HepG2 (cell line): ENCODE measurements around the gene NUDT14. TPM values are rescaled to one million over a fixed set of nuclear protein-coding genes. Genes with fewer than 3 reads are reported as not detected.

Experiments
- ATAC-seq: fragments of 200-7000 bp; cut with Tn5 transposase; 3 replicates; pipeline ENCODE4 v1.9.1; 2020; ENCODE audit warnings: mild to moderate bottlenecking, moderate library complexity
- BruUV-seq: library from RNA; stranded (reverse); fragments of 400-500 nt; replicated peaks from 2 replicates; lab custom pipeline; 2021; lab: Mats Ljungman, UMichigan
- CTCF ChIA-PET: fragments of 300-600 bp; formaldehyde crosslinking; extraction: SDS; loops from one replicate; lab custom pipeline; 2021; ENCODE audit warnings: low total read pairs, inconsistent platforms, low intra/inter-chr PET ratio; lab: Yijun Ruan, JAX
- POLR2A ChIA-PET: fragments of 350-600 bp; sonication (Branson Sonifier 250); formaldehyde crosslinking; loops from one replicate; lab custom pipeline; 2020; ENCODE audit warnings: antibody characterized with exemption, inconsistent platforms; lab: Yijun Ruan, JAX
- DNase-seq: peaks from one replicate; pipeline ENCODE4 v3.0.0-alpha.2; 2015; ENCODE audit warnings: low spot score
- FAIRE-seq: peaks from 3 replicates; lab custom pipeline; 2011; peaks lifted over from hg19 to GRCh38; lab: Jason Lieb, UNC
- H2AFZ ChIP-seq: one replicate; pipeline ENCODE4 v1.6.1; 2011; ENCODE audit warnings: low read length, inconsistent platforms
- H3K27ac ChIP-seq: fragments of 300-600 bp; 3 replicates; pipeline ENCODE4 v1.8.0; 2011; ENCODE audit warnings: mixed run types, mild to moderate bottlenecking, mixed read lengths, low read length, inconsistent platforms; ENCODE audit not compliant: insufficient read depth; ENCODE audit errors: extremely low read length
- H3K27me3 ChIP-seq, 2 experiments: fragments of 200-600 bp in 1 of 2; 2 replicates in 1 of 2; 3 replicates in 1 of 2; pipeline versions ENCODE4 v1.6.0 to v1.8.0; 2011; ENCODE audit warnings: low read length in 2 of 2, mild to moderate bottlenecking in 2 of 2, moderate library complexity in 2 of 2, inconsistent platforms in 1 of 2; ENCODE audit not compliant: insufficient read depth in 2 of 2, control insufficient read depth in 1 of 2
- H3K36me3 ChIP-seq, 2 experiments: fragments of 200-600 bp in 1 of 2; replicated peaks in 1 of 2; 2 replicates in 1 of 2; 3 replicates in 1 of 2; pipeline versions ENCODE4 v1.5.1 to v1.8.0; 2011; ENCODE audit warnings: low read length in 2 of 2, inconsistent platforms in 1 of 2; ENCODE audit not compliant: insufficient read depth in 2 of 2, control insufficient read depth in 1 of 2
- H3K4me1 ChIP-seq: 2 replicates; pipeline ENCODE4 v1.5.1; 2012; ENCODE audit warnings: low read length, inconsistent platforms; ENCODE audit not compliant: insufficient read depth
- H3K4me2 ChIP-seq: 2 replicates; pipeline ENCODE4 v1.6.0; 2011; ENCODE audit warnings: low read depth, low read length, inconsistent platforms
- H3K4me3 ChIP-seq, 3 experiments: fragments of 200-600 bp in 1 of 3; sonication (generic), shearing (Covaris generic) in 1 of 3; replicated peaks in 1 of 3; 2 replicates each; pipeline ENCODE4 v1.5.1; 2011 to 2016; ENCODE audit warnings: low read length in 3 of 3, inconsistent platforms in 2 of 3, low read depth in 2 of 3, mild to moderate bottlenecking in 2 of 3, control low read depth in 1 of 3, mixed read lengths in 1 of 3; ENCODE audit not compliant: insufficient read depth in 1 of 3
- H3K79me2 ChIP-seq: one replicate; pipeline ENCODE4 v1.6.1; 2011; ENCODE audit warnings: low read length, inconsistent platforms; ENCODE audit not compliant: insufficient read depth
- H3K9ac ChIP-seq: 2 replicates; pipeline ENCODE4 v1.6.0; 2011; ENCODE audit warnings: mild to moderate bottlenecking, low read depth, low read length, inconsistent platforms; ENCODE audit not compliant: insufficient read depth
- H3K9me3 ChIP-seq: 2 replicates; pipeline ENCODE4 v1.5.1; 2012; ENCODE audit warnings: mild to moderate bottlenecking, low read length
- H4K20me1 ChIP-seq: 2 replicates; pipeline ENCODE4 v1.6.0; 2011; ENCODE audit warnings: inconsistent platforms, mild to moderate bottlenecking, low read length, moderate library complexity; ENCODE audit not compliant: insufficient read depth
- CREB3 ChIP-seq: sonication (generic); formaldehyde crosslinking; IDR thresholded peaks from 2 replicates; pipeline ENCODE4 v1.5.0; 2020; ENCODE audit warnings: missing genetic modification reagents
- HNRNPH1 ChIP-seq: fragments of 200-400 bp; formaldehyde crosslinking; optimal IDR thresholded peaks from 2 replicates; pipeline ENCODE3; 2017; ENCODE audit warnings: mild to moderate bottlenecking, low read depth, low read length
- HOXA5 ChIP-seq: sonication (generic); formaldehyde crosslinking; IDR thresholded peaks from 2 replicates; pipeline ENCODE4 v1.4.0; 2020; ENCODE audit warnings: missing genetic modification reagents
- RBAK ChIP-seq: sonication (generic); formaldehyde crosslinking; IDR thresholded peaks from 2 replicates; pipeline ENCODE4 v1.5.1; 2020; ENCODE audit warnings: mild to moderate bottlenecking, missing genetic modification reagents
- RFX3 ChIP-seq: IDR thresholded peaks from 2 replicates; pipeline ENCODE4 v1.6.1; 2016; ENCODE audit warnings: missing biosample characterization, missing genetic modification reagents
- SALL1 ChIP-seq: sonication (generic); formaldehyde crosslinking; IDR thresholded peaks from 2 replicates; pipeline ENCODE4 v1.8.0; 2022; ENCODE audit warnings: mild to moderate bottlenecking, missing genetic modification reagents
- SETDB1 ChIP-seq: sonication (generic); formaldehyde crosslinking; IDR thresholded peaks from 2 replicates; pipeline ENCODE4 v1.5.1; 2020; ENCODE audit warnings: missing genetic modification reagents, mild to moderate bottlenecking, borderline replicate concordance
- SOX13 ChIP-seq, 3 experiments: fragments of 450-650 bp in 1 of 3; sonication (generic) in 1 of 3; formaldehyde crosslinking in 1 of 3; IDR thresholded peaks in 2 of 3; conservative IDR thresholded peaks in 1 of 3; 2 replicates each; pipeline versions ENCODE4 v1.5.0 to v1.6.1; 2016 to 2020; ENCODE audit warnings: antibody characterized with exemption in 1 of 3, mild to moderate bottlenecking in 1 of 3, missing compliant biosample characterization in 1 of 3, missing genetic modification reagents in 1 of 3, moderate library complexity in 1 of 3
- THAP11 ChIP-seq: IDR thresholded peaks from 2 replicates; pipeline ENCODE4 v1.6.1; 2016; ENCODE audit warnings: missing biosample characterization, missing genetic modification reagents
- ZBTB38 ChIP-seq: sonication (generic); formaldehyde crosslinking; IDR thresholded peaks from 2 replicates; pipeline ENCODE4 v1.5.1; 2020; ENCODE audit warnings: mild to moderate bottlenecking, missing genetic modification reagents
- ZNF326 ChIP-seq: sonication (generic); formaldehyde crosslinking; IDR thresholded peaks from 2 replicates; pipeline ENCODE4 v1.4.0; 2020; ENCODE audit warnings: missing genetic modification reagents, borderline replicate concordance
- ZNF343 ChIP-seq: sonication (generic); formaldehyde crosslinking; IDR thresholded peaks from 2 replicates; pipeline ENCODE4 v1.4.0; 2020; ENCODE audit warnings: mild to moderate bottlenecking, missing genetic modification reagents
- ZNF552 ChIP-seq: sonication (generic); formaldehyde crosslinking; IDR thresholded peaks from 2 replicates; pipeline ENCODE4 v1.9.0; 2022; ENCODE audit warnings: missing genetic modification reagents, mild to moderate bottlenecking, borderline replicate concordance
- ZNF567 ChIP-seq: sonication (generic); formaldehyde crosslinking; IDR thresholded peaks from 2 replicates; pipeline ENCODE4 v1.8.1; 2023; ENCODE audit warnings: mild to moderate bottlenecking, missing genetic modification reagents, borderline replicate concordance
- ZNF704 ChIP-seq: sonication (generic); formaldehyde crosslinking; IDR thresholded peaks from 2 replicates; pipeline ENCODE4 v1.8.1; 2023; ENCODE audit warnings: mild to moderate bottlenecking, inconsistent platforms, moderate library complexity, missing genetic modification reagents, borderline replicate concordance
- ZSCAN29 ChIP-seq: sonication (generic); formaldehyde crosslinking; conservative IDR thresholded peaks from 2 replicates; pipeline ENCODE4 v1.4.0; 2020; ENCODE audit warnings: mild to moderate bottlenecking, missing genetic modification reagents
- WGBS: methylation state at CpG from one replicate; pipeline ENCODE4 v1.1.6; 2017; ENCODE audit warnings: low lambda C conversion rate; 5-methylcytosine and 5-hydroxymethylcytosine counted together
- in situ Hi-C: cut with HindIII; loops from 2 replicates; pipeline ENCODE4 v1.10.0; 2017; ENCODE audit warnings: low pct_unique_long_range_greater_than_20kb; ENCODE audit not compliant: extremely low pct_ligation_motif_present
- intact Hi-C: fragments of 100-400 bp; cut with micrococcal nuclease; formaldehyde crosslinking; loops from one replicate; pipeline ENCODE4 v1.10.0; 2022; ENCODE audit not compliant: unreplicated experiment
- polyA plus RNA-seq, 8 experiments: library from polyadenylated mRNA; depleted of rRNA in 3 of 8; stranded (reverse) in 7 of 8; unstranded in 1 of 8; fragments of >200 nt; fragmentation: Illumina TruSeq in 4 of 8; extraction: Trizol in 4 of 8; gene quantifications; 2 replicates each; pipeline versions ENCODE4 v1.2.1 to v1.2.3, GENCODE V29; 2011 to 2016; ENCODE audit warnings: low read depth in 4 of 8, missing spikeins in 1 of 8, mixed read lengths in 1 of 8; ENCODE audit not compliant: insufficient read depth in 1 of 8
- total RNA-seq, 5 experiments: library from RNA; depleted of rRNA; stranded (reverse); fragments of >200 nt; fragmentation: Illumina TruSeq; extraction: Trizol; gene quantifications; 2 replicates each; pipeline ENCODE4 v1.2.3, GENCODE V29; 2016; ENCODE audit warnings: low read depth in 1 of 5

The NUDT14 gene
- total and polyA plus RNA-seq, 2 of the 13 experiments (the other 11 are each of a cell fraction or from before 2014, with no cell fraction given): 5.8 to 6.1 TPM

- in situ Hi-C loops: loop anchor here (5.0 kb wide), 1 partner anchor 79 kb away; no protein-coding TSS in a partner anchor
- CTCF ChIA-PET: interaction anchor here (1.6 kb wide), 1 partner anchor 148 kb away, joined by 12 read pairs; no protein-coding TSS in a partner anchor
These were observed 22.6 kb upstream of the NUDT14 start for GRCh38 chr14:105203701-105204100.

More at GRCh38 chr14:105203701-105204100, 22.6 kb upstream of the NUDT14 start:
- intact Hi-C loops: no loop called here
- H2AFZ ChIP-seq: no peak overlapping the region
- TF ChIP-seq ZNF326 (no peak), THAP11 (CRISPR knock-in tag) (no peak), ZSCAN29 (no peak), SOX13 (IDR thresholded peaks at IDR 0.05) (no peak), SOX13 (CRISPR knock-in tag; conservative IDR thresholded peaks at IDR 0.05 in 1 of 2, IDR thresholded peaks at IDR 0.05 in 1 of 2) (no peak), ZNF343 (no peak), ZNF704 (CRISPR knock-in tag) (no peak), ZNF552 (CRISPR knock-in tag) (no peak), RFX3 (no peak), ZBTB38 (CRISPR knock-in tag) (no peak), HNRNPH1 (no peak), RBAK (CRISPR knock-in tag) (no peak), SETDB1 (no peak), SALL1 (CRISPR knock-in tag) (no peak), ZNF567 (CRISPR knock-in tag) (no peak), HOXA5 (no peak), CREB3 (no peak)
- TF ChIP-seq, all 625 proteins: peak for 0
- Histone ChIP-seq H3K79me2 (no peaks in the 10 kb centered on the region), H3K4me1 (peaks cover 27% of the 10 kb centered on the region), H3K9me3 (no peaks in the 10 kb centered on the region), H3K36me3 (no peaks in the 10 kb centered on the region), H4K20me1 (no peaks in the 10 kb centered on the region; the same call in 1 of the 2 replicates), H3K27ac (no peak overlapping the region), H3K4me2 (no peak overlapping the region), H3K4me3 (no peak overlapping the region), H3K27me3 (peaks cover 4 to 36% of the 10 kb centered on the region in 2 experiments; a peak in 3 of 5 replicates), H3K9ac (no peak overlapping the region)
- DNase-seq (no peak), FAIRE-seq (no peak), ATAC-seq (no peak)
- WGBS: 50% methylated on average over 1 of the region's 6 CpGs
- no TSS peak for BruUV-seq
- POLR2A ChIA-PET: no interaction called here
